KMS-11 (cell line): Measurements from ENCODE around the gene ADPRM.

Experiments
- H2AFZ ChIP-seq: fragments of 200-600 bp; sonication (generic); 2 replicates; pipeline ENCODE4 v1.6.1; 2016; ENCODE audit warnings: antibody characterized with exemption, mixed run types, low read depth
- H3K27ac ChIP-seq: fragments of 200-600 bp; sonication (generic); 2 replicates; pipeline ENCODE4 v1.6.1; 2016; ENCODE audit warnings: mild to moderate bottlenecking, mixed run types
- H3K27me3 ChIP-seq: fragments of 200-600 bp; sonication (generic); 2 replicates; pipeline ENCODE4 v1.6.1; 2017; ENCODE audit warnings: mild to moderate bottlenecking, low read depth, mixed run types, moderate library complexity; ENCODE audit not compliant: insufficient read depth
- H3K36me3 ChIP-seq: fragments of 200-600 bp; sonication (generic); 2 replicates; pipeline ENCODE4 v1.6.1; 2017; ENCODE audit warnings: mild to moderate bottlenecking, mixed run types; ENCODE audit not compliant: insufficient read depth
- H3K4me1 ChIP-seq: fragments of 200-600 bp; sonication (generic); 2 replicates; pipeline ENCODE4 v1.6.1; 2016; ENCODE audit warnings: mild to moderate bottlenecking, low read depth, mixed run types; ENCODE audit not compliant: poor library complexity, severe bottlenecking
- H3K4me2 ChIP-seq: fragments of 200-600 bp; sonication (generic); 2 replicates; pipeline ENCODE4 v1.7.0; 2016; ENCODE audit warnings: mild to moderate bottlenecking, mixed run types
- H3K4me3 ChIP-seq: fragments of 200-600 bp; sonication (generic); IDR thresholded peaks from 2 replicates; pipeline ENCODE4 v1.6.1; 2017; ENCODE audit warnings: low read depth, low read length, mixed read lengths; ENCODE audit not compliant: insufficient read depth
- H3K79me2 ChIP-seq: fragments of 200-600 bp; sonication (generic); 2 replicates; pipeline ENCODE4 v1.6.1; 2016; ENCODE audit warnings: low read depth, mixed run types; ENCODE audit not compliant: insufficient read depth
- H3K9ac ChIP-seq: fragments of 200-600 bp; sonication (generic); 2 replicates; pipeline ENCODE4 v1.6.1; 2016; ENCODE audit warnings: mild to moderate bottlenecking, mixed run types
- H4K20me1 ChIP-seq: fragments of 200-600 bp; sonication (generic); 2 replicates; pipeline ENCODE4 v1.6.1; 2016; ENCODE audit warnings: mild to moderate bottlenecking, mixed run types; ENCODE audit not compliant: insufficient read depth
- CTCF ChIP-seq: fragments of 200-600 bp; sonication (generic); conservative IDR thresholded peaks from 2 replicates; pipeline ENCODE4 v1.6.1; 2017; ENCODE audit warnings: low read depth, mild to moderate bottlenecking, antibody characterized with exemption, low read length, moderate library complexity, mixed read lengths

Gene ADPRM

GRCh38 chr17:10756619-10757018, 59.2 kb downstream of the ADPRM start:
- Histone ChIP-seq H3K9ac (no peak overlapping the region), H3K4me2 (no peak overlapping the region), H2AFZ (no peak overlapping the region), H3K27ac (no peak overlapping the region), H3K27me3 (no peaks in the 10 kb centered on the region), H3K79me2 (no peaks in the 10 kb centered on the region), H3K36me3 (no peaks in the 10 kb centered on the region), H3K4me3 (no peak overlapping the region), H4K20me1 (no peaks in the 10 kb centered on the region), H3K4me1 (no peaks in the 10 kb centered on the region)
- no peak for TF ChIP-seq CTCF

DNA sequence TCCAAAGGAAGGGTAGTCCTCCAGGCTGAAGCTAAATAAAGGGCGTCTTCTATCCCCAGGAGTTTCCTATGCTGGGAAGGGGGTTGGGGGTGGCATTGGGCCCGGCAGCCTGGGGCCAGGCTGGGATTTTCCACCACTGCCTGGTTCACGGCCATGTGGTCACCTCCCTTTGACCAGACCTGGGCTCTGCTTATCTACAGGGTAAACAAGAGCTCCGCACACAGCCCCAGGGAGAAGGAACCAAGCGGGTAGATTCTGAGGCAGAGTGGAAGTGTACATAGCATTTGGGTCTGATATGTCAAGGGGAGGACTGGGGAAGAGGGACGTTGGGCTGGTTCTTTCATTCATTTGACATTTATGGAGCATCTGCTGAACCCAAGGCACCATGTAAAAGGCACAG, 59.7 kb downstream of the ADPRM start:
- Histone ChIP-seq H3K27ac (no peak overlapping the region), H3K27me3 (no peaks in the 10 kb centered on the region), H3K4me2 (no peak overlapping the region), H3K9ac (no peak overlapping the region), H3K36me3 (no peaks in the 10 kb centered on the region), H3K4me1 (no peaks in the 10 kb centered on the region), H4K20me1 (no peaks in the 10 kb centered on the region), H2AFZ (no peak overlapping the region), H3K4me3 (no peak overlapping the region), H3K79me2 (no peaks in the 10 kb centered on the region)
- no peak for TF ChIP-seq CTCF

DNA sequence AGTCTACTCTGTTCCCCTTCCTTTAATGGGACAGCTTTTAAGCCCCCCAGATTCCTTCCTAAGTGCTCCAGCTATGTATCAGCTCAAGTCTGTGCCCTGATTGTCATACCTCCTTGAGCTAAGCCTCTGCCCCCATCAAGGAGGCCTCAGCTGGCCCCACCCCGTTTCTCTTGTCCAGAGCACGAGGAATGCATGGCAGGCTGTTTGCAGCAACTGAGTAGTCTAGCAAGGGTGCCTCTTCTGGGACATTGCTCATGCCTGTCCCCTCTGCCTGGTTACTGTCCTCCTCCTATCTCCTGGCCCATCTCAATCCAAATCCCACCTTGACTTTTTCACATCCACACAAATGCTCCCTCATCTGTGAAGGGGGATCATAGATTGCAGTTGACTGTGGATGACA, 60.3 kb downstream of the ADPRM start:
- Histone ChIP-seq H3K4me3 (no peak overlapping the region), H3K4me1 (no peaks in the 10 kb centered on the region), H3K79me2 (no peaks in the 10 kb centered on the region), H3K27me3 (no peaks in the 10 kb centered on the region), H3K27ac (no peak overlapping the region), H3K36me3 (no peaks in the 10 kb centered on the region), H2AFZ (no peak overlapping the region), H3K9ac (no peak overlapping the region), H4K20me1 (no peaks in the 10 kb centered on the region), H3K4me2 (no peak overlapping the region)
- no peak for TF ChIP-seq CTCF

GRCh38 chr17:10758062-10758461, 60.7 kb downstream of the ADPRM start:
- Histone ChIP-seq H3K27me3 (no peaks in the 10 kb centered on the region), H3K36me3 (no peaks in the 10 kb centered on the region), H3K4me2 (no peak overlapping the region), H2AFZ (no peak overlapping the region), H3K27ac (no peak overlapping the region), H3K4me1 (no peaks in the 10 kb centered on the region), H4K20me1 (no peaks in the 10 kb centered on the region), H3K4me3 (no peak overlapping the region), H3K79me2 (no peaks in the 10 kb centered on the region), H3K9ac (no peak overlapping the region)
- TF ChIP-seq CTCF, result no peak
